HepG2 (cell line): ENCODE measurements around the gene SECTM1. TPM values are rescaled to one million over a fixed set of nuclear protein-coding genes. Genes with fewer than 3 reads are reported as not detected.

Source experiments
- CC2D1A ChIP-seq: sonication (generic); formaldehyde crosslinking; IDR thresholded peaks from 2 replicates; pipeline ENCODE4 v1.8.1; 2023; ENCODE audit warnings: mild to moderate bottlenecking, missing genetic modification reagents
- CHCHD3 ChIP-seq: sonication (generic); formaldehyde crosslinking; IDR thresholded peaks from 2 replicates; pipeline ENCODE4 v1.8.0; 2022; ENCODE audit warnings: mild to moderate bottlenecking, missing genetic modification reagents, moderate library complexity
- CREBL2 ChIP-seq: sonication (generic); formaldehyde crosslinking; IDR thresholded peaks from 2 replicates; pipeline ENCODE4 v1.8.1; 2023; ENCODE audit warnings: missing genetic modification reagents, mild to moderate bottlenecking, borderline replicate concordance
- DBP ChIP-seq: sonication (generic); formaldehyde crosslinking; IDR thresholded peaks from 2 replicates; pipeline ENCODE4 v1.4.0; 2020; ENCODE audit warnings: missing genetic modification reagents; ENCODE audit errors: not compliant biosample characterization
- MIER3 ChIP-seq: IDR thresholded peaks from 2 replicates; pipeline ENCODE4 v1.6.1; 2016; ENCODE audit warnings: missing compliant biosample characterization, borderline replicate concordance
- MNT ChIP-seq: fragments of 450-650 bp; IDR thresholded peaks from 2 replicates; pipeline ENCODE4 v1.6.1; 2016
- PHF8 ChIP-seq: sonication (generic); formaldehyde crosslinking; IDR thresholded peaks from 2 replicates; pipeline ENCODE4 v1.5.0; 2020; ENCODE audit warnings: missing genetic modification reagents
- SNAPC2 ChIP-seq: sonication (generic); formaldehyde crosslinking; IDR thresholded peaks from 2 replicates; pipeline ENCODE4 v1.8.1; 2022; ENCODE audit warnings: mild to moderate bottlenecking, missing genetic modification reagents
- TCF7 ChIP-seq: sonication (generic); IDR thresholded peaks from 2 replicates; pipeline ENCODE4 v1.6.1; 2016; ENCODE audit warnings: antibody characterized with exemption, low read depth
- TCF7L2 ChIP-seq: IDR thresholded peaks from 2 replicates; pipeline ENCODE4 v1.6.1; 2011; ENCODE audit warnings: mild to moderate bottlenecking, low read depth, low read length, moderate library complexity
- THYN1 ChIP-seq: sonication (generic); formaldehyde crosslinking; IDR thresholded peaks from 2 replicates; pipeline ENCODE4 v1.8.1; 2023; ENCODE audit warnings: low read depth, mild to moderate bottlenecking, moderate library complexity, missing genetic modification reagents, borderline replicate concordance
- ZBTB3 ChIP-seq: sonication (generic); formaldehyde crosslinking; IDR thresholded peaks from 2 replicates; pipeline ENCODE4 v1.4.0; 2020; ENCODE audit warnings: low read depth, mild to moderate bottlenecking, moderate library complexity, missing genetic modification reagents, borderline replicate concordance
- ZFP36L1 ChIP-seq: sonication (generic); formaldehyde crosslinking; IDR thresholded peaks from 2 replicates; pipeline ENCODE4 v1.8.0; 2022; ENCODE audit warnings: mild to moderate bottlenecking, missing genetic modification reagents, moderate library complexity
- ZFP41 ChIP-seq: sonication (generic); formaldehyde crosslinking; IDR thresholded peaks from 2 replicates; pipeline ENCODE4 v1.4.0; 2020; ENCODE audit warnings: mild to moderate bottlenecking, missing genetic modification reagents, borderline replicate concordance
- ZMAT3 ChIP-seq: sonication (generic); formaldehyde crosslinking; conservative IDR thresholded peaks from 2 replicates; pipeline ENCODE4 v1.7.0; 2021; ENCODE audit warnings: missing genetic modification reagents
- ZNF101 ChIP-seq: sonication (generic); formaldehyde crosslinking; IDR thresholded peaks from 2 replicates; pipeline ENCODE4 v1.4.0; 2020; ENCODE audit warnings: mild to moderate bottlenecking, low read depth, missing genetic modification reagents, borderline replicate concordance
- ZNF20 ChIP-seq: sonication (generic); formaldehyde crosslinking; IDR thresholded peaks from 2 replicates; pipeline ENCODE4 v1.4.0; 2020; ENCODE audit warnings: mild to moderate bottlenecking, moderate library complexity, missing genetic modification reagents
- ZNF274 ChIP-seq: sonication (generic); formaldehyde crosslinking; IDR thresholded peaks from 2 replicates; pipeline ENCODE4 v1.5.1; 2020; ENCODE audit warnings: mild to moderate bottlenecking, missing genetic modification reagents
- ZNF331 ChIP-seq: sonication (generic); formaldehyde crosslinking; IDR thresholded peaks from 2 replicates; pipeline ENCODE4 v1.4.0; 2020; ENCODE audit warnings: missing genetic modification reagents
- ZNF737 ChIP-seq: sonication (generic); formaldehyde crosslinking; IDR thresholded peaks from 2 replicates; pipeline ENCODE4 v1.5.0; 2020; ENCODE audit warnings: missing genetic modification reagents, mild to moderate bottlenecking, borderline replicate concordance
- ZNF773 ChIP-seq: sonication (generic); formaldehyde crosslinking; IDR thresholded peaks from 2 replicates; pipeline ENCODE4 v1.4.0; 2020; ENCODE audit warnings: missing genetic modification reagents, borderline replicate concordance
- polyA plus RNA-seq, 8 experiments: library from polyadenylated mRNA; depleted of rRNA in 3 of 8; stranded (reverse) in 7 of 8; unstranded in 1 of 8; fragments of >200 nt; fragmentation: Illumina TruSeq in 4 of 8; extraction: Trizol in 4 of 8; gene quantifications; 2 replicates each; pipeline versions ENCODE4 v1.2.1 to v1.2.3, GENCODE V29; 2011 to 2016; ENCODE audit warnings: low read depth in 4 of 8, missing spikeins in 1 of 8, mixed read lengths in 1 of 8; ENCODE audit not compliant: insufficient read depth in 1 of 8
- total RNA-seq, 5 experiments: library from RNA; depleted of rRNA; stranded (reverse); fragments of >200 nt; fragmentation: Illumina TruSeq; extraction: Trizol; gene quantifications; 2 replicates each; pipeline ENCODE4 v1.2.3, GENCODE V29; 2016; ENCODE audit warnings: low read depth in 1 of 5
- TF ChIP-seq, protein P1 (sequence below): sonication (generic); formaldehyde crosslinking; IDR thresholded peaks from 2 replicates; pipeline ENCODE4 v1.5.0; 2020; ENCODE audit warnings: missing genetic modification reagents
- TF ChIP-seq, protein P2 (sequence below): sonication (generic); formaldehyde crosslinking; IDR thresholded peaks from 2 replicates; pipeline ENCODE4 v1.4.0; 2020; ENCODE audit warnings: low read depth, mild to moderate bottlenecking, missing genetic modification reagents
- TF ChIP-seq, protein P3 (sequence below): sonication (generic); formaldehyde crosslinking; conservative IDR thresholded peaks from 2 replicates; pipeline ENCODE4 v1.4.0; 2020; ENCODE audit warnings: missing genetic modification reagents

The SECTM1 gene
- total and polyA plus RNA-seq, 2 of the 13 experiments (the other 11 are each of a cell fraction or from before 2014, with no cell fraction given): 3.5 to 5.3 TPM

- no peak for TF ChIP-seq ZNF20 (CRISPR knock-in tag)
- no peak for TF ChIP-seq ZNF101 (CRISPR knock-in tag)
- no peak for TF ChIP-seq MNT
- TF ChIP-seq CHCHD3 (CRISPR knock-in tag): no peak
- TF ChIP-seq ZNF331: no peak
- TF ChIP-seq ZMAT3 (CRISPR knock-in tag): 0 out of 2 replicates have a peak, but pooled peaks have one; percentile 50
- no peak for TF ChIP-seq ZFP36L1 (CRISPR knock-in tag)
- no peak for TF ChIP-seq ZBTB3 (CRISPR knock-in tag)
- TF ChIP-seq ZNF773 (CRISPR knock-in tag): no peak
- TF ChIP-seq THYN1: no peak
- no peak for TF ChIP-seq TCF7
- TF ChIP-seq TCF7L2: no peak
- TF ChIP-seq DBP: no peak
- TF ChIP-seq MIER3 (CRISPR knock-in tag): no peak
- no peak for TF ChIP-seq SNAPC2 (CRISPR knock-in tag)
- TF ChIP-seq ZNF737: no peak
- TF ChIP-seq, protein P1, sequence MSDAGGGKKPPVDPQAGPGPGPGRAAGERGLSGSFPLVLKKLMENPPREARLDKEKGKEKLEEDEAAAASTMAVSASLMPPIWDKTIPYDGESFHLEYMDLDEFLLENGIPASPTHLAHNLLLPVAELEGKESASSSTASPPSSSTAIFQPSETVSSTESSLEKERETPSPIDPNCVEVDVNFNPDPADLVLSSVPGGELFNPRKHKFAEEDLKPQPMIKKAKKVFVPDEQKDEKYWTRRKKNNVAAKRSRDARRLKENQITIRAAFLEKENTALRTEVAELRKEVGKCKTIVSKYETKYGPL: no peak
- no peak for TF ChIP-seq CC2D1A (CRISPR knock-in tag)
- no peak for TF ChIP-seq ZNF274 (CRISPR knock-in tag)
- no peak; the same call in 1 of the 2 replicates for TF ChIP-seq CREBL2 (CRISPR knock-in tag)
- TF ChIP-seq ZFP41: no peak
- TF ChIP-seq, protein P2, sequence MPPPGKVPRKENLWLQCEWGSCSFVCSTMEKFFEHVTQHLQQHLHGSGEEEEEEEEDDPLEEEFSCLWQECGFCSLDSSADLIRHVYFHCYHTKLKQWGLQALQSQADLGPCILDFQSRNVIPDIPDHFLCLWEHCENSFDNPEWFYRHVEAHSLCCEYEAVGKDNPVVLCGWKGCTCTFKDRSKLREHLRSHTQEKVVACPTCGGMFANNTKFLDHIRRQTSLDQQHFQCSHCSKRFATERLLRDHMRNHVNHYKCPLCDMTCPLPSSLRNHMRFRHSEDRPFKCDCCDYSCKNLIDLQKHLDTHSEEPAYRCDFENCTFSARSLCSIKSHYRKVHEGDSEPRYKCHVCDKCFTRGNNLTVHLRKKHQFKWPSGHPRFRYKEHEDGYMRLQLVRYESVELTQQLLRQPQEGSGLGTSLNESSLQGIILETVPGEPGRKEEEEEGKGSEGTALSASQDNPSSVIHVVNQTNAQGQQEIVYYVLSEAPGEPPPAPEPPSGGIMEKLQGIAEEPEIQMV (CRISPR knock-in tag): no peak
- TF ChIP-seq, protein P3, sequence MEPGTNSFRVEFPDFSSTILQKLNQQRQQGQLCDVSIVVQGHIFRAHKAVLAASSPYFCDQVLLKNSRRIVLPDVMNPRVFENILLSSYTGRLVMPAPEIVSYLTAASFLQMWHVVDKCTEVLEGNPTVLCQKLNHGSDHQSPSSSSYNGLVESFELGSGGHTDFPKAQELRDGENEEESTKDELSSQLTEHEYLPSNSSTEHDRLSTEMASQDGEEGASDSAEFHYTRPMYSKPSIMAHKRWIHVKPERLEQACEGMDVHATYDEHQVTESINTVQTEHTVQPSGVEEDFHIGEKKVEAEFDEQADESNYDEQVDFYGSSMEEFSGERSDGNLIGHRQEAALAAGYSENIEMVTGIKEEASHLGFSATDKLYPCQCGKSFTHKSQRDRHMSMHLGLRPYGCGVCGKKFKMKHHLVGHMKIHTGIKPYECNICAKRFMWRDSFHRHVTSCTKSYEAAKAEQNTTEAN: no peak
- no peak for TF ChIP-seq PHF8
These were observed 1.2 kb upstream of the SECTM1 start (continued) for GRCh38 chr17:82334622-82335394.
